ENCODE results near the gene HIBADH. TPM values are rescaled to one million over a fixed set of nuclear protein-coding genes. Genes with fewer than 3 reads are reported as not detected.

Gene HIBADH
- total RNA-seq, 1 donor from 2014 or later, result 108 TPM

DNA sequence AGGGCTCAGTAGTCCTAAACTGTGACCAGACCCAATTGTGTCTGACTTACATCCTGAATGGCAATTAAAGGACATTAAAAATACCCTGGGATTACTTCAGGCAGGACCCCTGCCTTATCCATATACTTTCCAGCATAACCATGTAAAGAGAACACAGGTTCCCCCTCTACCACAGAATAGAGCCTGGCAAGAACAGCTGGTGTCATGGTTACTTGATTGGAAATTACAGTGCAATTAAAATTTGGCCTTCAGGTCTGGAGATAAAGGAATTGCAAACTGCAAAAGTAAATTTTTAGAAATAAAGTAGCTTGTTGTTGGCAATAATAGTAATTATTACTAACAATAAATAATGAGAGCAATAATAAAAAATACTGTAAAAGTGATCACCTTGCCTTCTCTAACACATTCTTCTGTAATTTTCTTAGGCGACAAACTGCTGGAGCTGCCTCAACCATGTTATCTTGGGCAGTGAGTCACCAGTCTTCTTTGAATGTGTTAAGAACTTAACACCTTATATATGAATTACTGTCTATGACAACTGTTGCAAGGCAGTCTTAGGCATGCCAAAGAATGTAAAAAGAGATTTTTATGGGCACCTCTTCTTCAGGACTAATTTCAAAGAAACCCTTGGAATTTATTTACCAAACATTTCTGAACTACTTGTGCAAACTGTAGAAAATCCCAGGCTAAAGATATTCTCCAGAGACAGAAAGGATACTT lies 53.7 kb downstream of the HIBADH start:
- ATAC-seq, result no peak
- intact Hi-C loops (cut with DNase I), result no loop called here
- DNase-seq (ENCODE audit: missing footprints), result no peak

GRCh38 chr7:27607210-27607606 lies 55.5 kb downstream of the HIBADH start:
- ATAC-seq (no peak), DNase-seq (ENCODE audit: missing footprints) (no peak)
- intact Hi-C loops (cut with DNase I), result no loop called here

- DNase-seq (ENCODE audit: missing footprints) (no peak), ATAC-seq (no peak)
- intact Hi-C loops (cut with DNase I), result no loop called here
Observed at GRCh38 chr7:27606270-27607209, 56.1 kb downstream of the HIBADH start.

GRCh38 chr7:27605689-27606269 lies 56.9 kb downstream of the HIBADH start:
- no peak for ATAC-seq

DNA sequence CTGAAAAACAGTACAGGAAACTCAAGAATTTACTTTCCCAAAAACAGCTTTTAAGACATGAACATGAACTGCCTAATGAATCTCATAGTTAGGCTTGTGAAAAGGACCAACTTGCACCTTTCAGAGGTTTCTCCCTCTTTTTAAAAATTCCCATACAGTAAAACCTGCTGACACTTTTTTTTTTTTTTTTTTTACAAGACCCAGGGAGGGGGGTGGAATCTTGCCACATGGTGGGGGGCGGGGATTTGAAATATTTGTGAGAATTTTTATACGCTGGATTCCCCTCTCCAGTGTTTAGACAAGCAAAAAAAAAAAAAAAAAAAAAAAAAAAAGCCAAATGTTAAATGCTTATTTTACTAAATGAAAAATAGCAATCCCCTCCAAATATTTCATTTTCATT lies 57.4 kb downstream of the HIBADH start:
- DNase-seq (ENCODE audit: missing footprints) (no peak), ATAC-seq (no peak)
- intact Hi-C loops (cut with DNase I), result no loop called here

More at GRCh38 chr7:27605689-27606269, 56.9 kb downstream of the HIBADH start:
- intact Hi-C loops (cut with DNase I), result no loop called here
- DNase-seq (ENCODE audit: missing footprints), result no peak

DNA sequence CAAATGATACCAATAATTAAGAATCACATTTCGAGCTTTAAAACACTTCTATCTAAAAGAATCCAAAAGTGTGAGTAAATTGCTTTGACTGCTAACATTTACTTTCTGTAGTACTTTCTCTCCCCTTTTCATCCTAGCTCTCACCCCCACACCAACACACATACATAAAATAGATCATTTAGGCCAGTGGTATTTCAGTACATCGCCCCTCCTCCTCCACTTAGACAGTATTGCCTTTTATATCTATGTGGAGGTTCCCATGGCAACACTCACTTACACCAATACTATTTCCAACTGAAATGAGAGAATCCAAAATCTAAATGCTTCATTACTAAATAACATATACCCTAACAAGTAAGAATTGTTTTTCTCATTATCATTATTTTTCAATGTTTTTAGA lies 58.9 kb downstream of the HIBADH start:
- intact Hi-C loops (cut with DNase I), result no loop called here
- ATAC-seq, result no peak

GRCh38 chr7:27602766-27603165 lies 59.9 kb downstream of the HIBADH start:
- ATAC-seq, result no peak
- intact Hi-C loops (cut with DNase I), result no loop called here
- no peak for DNase-seq (ENCODE audit: missing footprints)

More for the DNA sequence above, 58.9 kb downstream of the HIBADH start:
- no peak for DNase-seq (ENCODE audit: missing footprints)

- intact Hi-C loops (cut with DNase I), result no loop called here
- ATAC-seq, result no peak
- no peak for DNase-seq (ENCODE audit: missing footprints)
Observed at GRCh38 chr7:27601217-27601616, 61.5 kb downstream of the HIBADH start.

DNA sequence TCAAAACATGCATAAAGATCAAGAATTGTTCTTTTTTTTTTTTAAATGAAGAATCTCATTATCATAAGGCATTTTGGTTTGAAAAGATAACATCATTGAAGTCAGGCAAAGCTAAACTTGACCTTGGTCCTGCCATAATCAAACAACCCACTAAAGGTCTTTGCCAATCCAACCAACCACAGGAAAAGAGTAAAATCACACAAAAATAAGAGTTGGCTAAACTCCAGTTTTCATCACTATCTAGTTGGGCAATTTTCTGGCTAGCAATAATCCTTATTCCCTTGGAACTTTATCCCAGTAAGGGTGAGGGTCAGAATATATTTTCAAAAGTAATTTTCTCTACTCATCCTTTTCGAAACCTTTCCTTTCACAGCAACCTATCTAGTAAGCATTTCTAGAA lies 62.4 kb downstream of the HIBADH start:
- DNase-seq (ENCODE audit: missing footprints), result no peak
- intact Hi-C loops (cut with DNase I), result no loop called here
- ATAC-seq, result no peak

GRCh38 chr7:27595009-27595408 lies 67.7 kb downstream of the HIBADH start:
- ATAC-seq, result no peak
- intact Hi-C loops (cut with DNase I), result loop anchor here (10.0 kb wide), 1 partner anchor 180 kb away; no protein-coding TSS in a partner anchor

DNA sequence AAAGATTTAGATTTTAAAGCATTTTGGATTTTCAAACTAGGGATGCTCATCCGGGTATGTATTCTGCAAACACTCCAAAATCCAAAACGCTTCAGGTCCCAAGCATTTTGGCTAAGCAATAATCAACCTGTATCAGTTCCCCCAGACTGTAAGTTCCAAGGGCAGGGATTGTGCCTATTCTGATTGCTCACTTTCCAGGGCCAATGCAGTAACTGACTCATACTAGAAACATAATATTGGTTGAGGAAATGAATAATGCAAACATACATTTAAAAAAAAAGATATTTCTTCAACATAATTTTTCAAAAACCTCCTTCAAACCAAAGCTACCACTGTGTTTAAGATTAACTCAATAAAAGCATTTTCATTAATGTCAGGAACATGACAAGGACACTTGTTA lies 69.5 kb downstream of the HIBADH start:
- DNase-seq (ENCODE audit: missing footprints) (no peak), ATAC-seq (no peak)
- intact Hi-C loops (cut with DNase I), result loop anchor here (10.0 kb wide), 1 partner anchor 182 kb away; no protein-coding TSS in a partner anchor

More at GRCh38 chr7:27595009-27595408, 67.7 kb downstream of the HIBADH start:
- no peak for DNase-seq (ENCODE audit: missing footprints)

DNA sequence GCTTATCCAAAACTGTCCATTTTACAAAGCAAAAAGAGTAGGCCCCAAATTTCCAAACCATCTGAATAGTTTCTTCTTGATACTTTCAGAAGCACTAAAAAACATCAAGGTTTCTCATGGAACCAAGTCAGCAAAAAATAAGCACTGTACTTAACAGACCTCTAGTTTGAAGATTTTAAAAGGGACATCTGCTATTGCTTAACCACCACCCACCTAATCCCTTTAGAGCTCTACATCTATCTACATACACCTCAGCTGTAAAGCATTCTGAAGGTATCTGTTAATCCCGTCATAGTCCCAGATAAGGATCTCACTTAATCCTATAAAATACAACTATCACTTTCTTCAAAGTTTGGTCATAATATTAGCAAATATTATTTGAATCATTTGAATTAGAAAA lies 72.3 kb downstream of the HIBADH start:
- ATAC-seq (no peak), DNase-seq (ENCODE audit: missing footprints) (no peak)
- intact Hi-C loops (cut with DNase I), result loop anchor here (10.0 kb wide), 1 partner anchor 184 kb away; no protein-coding TSS in a partner anchor

- intact Hi-C loops (cut with DNase I), result loop anchor here (10.0 kb wide), 1 partner anchor 337 kb away; no protein-coding TSS in a partner anchor
- no peak for DNase-seq (ENCODE audit: missing footprints)
- no peak for ATAC-seq
Observed at GRCh38 chr7:27587429-27587828, 75.3 kb downstream of the HIBADH start.

- ATAC-seq (no peak), DNase-seq (ENCODE audit: missing footprints) (no peak)
- intact Hi-C loops (cut with DNase I), result loop anchor here (10.0 kb wide), 1 partner anchor 338 kb away; no protein-coding TSS in a partner anchor
Observed at GRCh38 chr7:27586825-27587224, 75.9 kb downstream of the HIBADH start.

- intact Hi-C loops (cut with DNase I), result loop anchor here (10.0 kb wide), 1 partner anchor 339 kb away; no protein-coding TSS in a partner anchor
- ATAC-seq, result no peak
- DNase-seq (ENCODE audit: missing footprints), result no peak
Observed at GRCh38 chr7:27585781-27586447, 76.8 kb downstream of the HIBADH start.

DNA sequence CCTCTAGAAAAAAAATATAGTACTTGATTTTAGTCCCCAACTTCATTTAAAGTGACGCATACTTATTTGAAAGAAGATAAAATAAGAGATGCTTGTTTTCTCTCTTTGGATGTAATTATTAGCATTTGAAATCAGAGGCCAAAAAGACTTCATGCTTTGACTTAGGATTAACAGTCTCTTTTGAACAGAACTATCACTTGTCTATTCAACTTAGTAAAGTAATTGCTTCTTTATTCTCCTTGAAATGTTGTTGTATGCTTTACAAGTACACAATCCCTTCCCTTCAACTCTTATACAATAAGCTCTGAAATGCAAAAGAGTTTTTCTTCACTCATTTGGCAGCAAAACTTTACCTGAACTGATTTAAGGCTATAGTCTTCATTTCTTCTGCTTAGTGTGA lies 80.8 kb downstream of the HIBADH start:
- DNase-seq (ENCODE audit: missing footprints) (no peak), ATAC-seq (no peak)
- intact Hi-C loops (cut with DNase I), result loop anchor here (10.0 kb wide), 1 partner anchor 343 kb away; no protein-coding TSS in a partner anchor

DNA sequence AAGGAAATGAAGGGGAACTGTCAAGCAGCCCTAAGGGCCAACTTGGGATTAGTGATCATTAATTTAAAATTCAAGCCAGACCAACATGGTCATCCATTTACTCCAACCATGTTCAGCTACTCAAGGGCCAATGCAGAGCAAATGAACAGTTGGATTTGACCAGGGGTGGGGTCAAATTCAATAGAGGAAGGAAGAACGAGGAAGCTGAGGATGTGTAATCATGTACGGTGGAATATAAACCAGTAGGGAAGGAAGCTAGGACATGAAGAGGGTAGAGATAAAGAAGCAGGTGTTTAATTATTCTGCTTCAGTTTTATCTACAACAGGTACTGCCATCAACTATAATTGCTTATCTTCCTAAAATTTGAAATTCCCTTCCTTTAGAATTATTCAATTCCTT lies 81.6 kb downstream of the HIBADH start:
- ATAC-seq, result no peak
- intact Hi-C loops (cut with DNase I), result loop anchor here (10.0 kb wide), 1 partner anchor 344 kb away; no protein-coding TSS in a partner anchor

DNA sequence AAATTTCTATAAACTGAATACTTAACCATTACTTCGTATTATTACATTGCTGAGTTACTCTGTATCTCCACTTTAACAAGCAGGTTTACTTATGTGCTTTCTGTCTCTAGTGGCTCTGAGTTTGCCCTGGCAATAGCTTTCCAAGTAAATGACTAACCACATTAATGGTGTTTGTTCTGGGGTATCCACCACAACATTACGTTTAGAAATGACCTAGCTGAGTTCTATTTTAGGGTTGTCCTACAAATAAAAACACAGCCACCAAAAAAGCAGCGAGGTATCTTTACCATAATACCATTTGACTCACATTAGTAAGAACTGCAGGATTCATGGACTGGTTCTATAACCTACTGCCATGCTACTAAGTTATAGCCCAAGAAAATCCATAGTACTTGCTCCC lies 83.1 kb downstream of the HIBADH start:
- intact Hi-C loops (cut with DNase I), result loop anchor here (5.0 to 10.0 kb wide), 3 partner anchors 345 to 382 kb away; no protein-coding TSS in a partner anchor
- no peak for DNase-seq (ENCODE audit: missing footprints)
- no peak for ATAC-seq

More for the DNA sequence above, 81.6 kb downstream of the HIBADH start:
- DNase-seq (ENCODE audit: missing footprints), result no peak
